Upper lobe of left lung (tissue), 6 donors: Measurements from ENCODE around the gene TAF4. TPM values are rescaled to one million over a fixed set of nuclear protein-coding genes. Genes with fewer than 3 reads are reported as not detected.

Source experiments
- ATAC-seq, 2 donors: fragments of 200-7000 bp; cut with Tn5 transposase; one replicate each; pipeline ENCODE4 v1.9.1; 2022; ENCODE audit warnings: mild to moderate bottlenecking in 2 of 2, moderate library complexity in 2 of 2; ENCODE audit not compliant: low FRiP score in 2 of 2
- DNase-seq, 2 donors: peaks; one replicate each; pipeline ENCODE4 v3.0.0-alpha.2; 2019 to 2020
- H3K27ac ChIP-seq, 4 donors: fragments of 200-600 bp; sonication (generic); one replicate each; pipeline ENCODE4 v1.5.1; 2016 to 2019
- H3K27me3 ChIP-seq, 4 donors: fragments of 200-600 bp; sonication (generic); one replicate each; pipeline ENCODE4 v1.5.1; 2017 to 2019
- H3K36me3 ChIP-seq, 4 donors: fragments of 200-600 bp; sonication (generic); one replicate each; pipeline ENCODE4 v1.5.1; 2016 to 2019
- H3K4me1 ChIP-seq, 4 donors: fragments of 200-600 bp; sonication (generic); one replicate each; pipeline ENCODE4 v1.5.1; 2018 to 2019
- H3K4me3 ChIP-seq, 4 donors: fragments of 200-600 bp; sonication (generic); one replicate each; pipeline ENCODE4 v1.5.1; 2017 to 2019; ENCODE audit warnings: mild to moderate bottlenecking in 2 of 4, moderate library complexity in 1 of 4
- H3K9me3 ChIP-seq, 4 donors: fragments of 200-600 bp; sonication (generic); one replicate each; pipeline ENCODE4 v1.5.1; 2018 to 2019
- EP300 ChIP-seq, 4 donors: sonication (generic); formaldehyde crosslinking; IDR thresholded peaks; one replicate each; pipeline ENCODE4 v1.5.1; 2017; ENCODE audit warnings: antibody characterized with exemption in 4 of 4, control low read depth in 2 of 4
- POLR2A ChIP-seq, 4 donors: fragments of 450-650 bp; IDR thresholded peaks; one replicate each; pipeline ENCODE4 v1.5.1; 2016 to 2017; ENCODE audit warnings: antibody characterized with exemption in 4 of 4, mild to moderate bottlenecking in 2 of 4
- POLR2AphosphoS5 ChIP-seq, 2 donors: sonication (generic); formaldehyde crosslinking; IDR thresholded peaks; one replicate each; pipeline ENCODE4 v1.5.1; 2017; ENCODE audit warnings: antibody characterized with exemption in 2 of 2
- WGBS, 2 donors: methylation state at CpG; one replicate each; pipeline ENCODE4 v1.1.5; 2017 to 2018; 5-methylcytosine and 5-hydroxymethylcytosine counted together
- small RNA-seq, 4 donors: library from RNA; depleted of rRNA; stranded (forward); fragments of <200 nt; gene quantifications; one replicate each; pipeline ENCODE3, GENCODE V24; 2016
- total RNA-seq, 6 donors: library from RNA; depleted of rRNA in 4 of 6; stranded (reverse); fragments of >200 nt in 4 of 6; gene quantifications; one replicate each; pipeline versions ENCODE4 v1.1.0 to v1.2.1, GENCODE V29; 2016 to 2021
- TF ChIP-seq, protein P1 (sequence below), 6 experiments: fragments of 450-650 bp in 4 of 6; fragments of 200-600 bp in 2 of 6; sonication (generic) in 2 of 6; IDR thresholded peaks; one replicate each; pipeline ENCODE4 v1.5.1; 2016 to 2019; ENCODE audit warnings: antibody characterized with exemption in 6 of 6
- donor health status: DM: no; HTN: no; CAD: no; lungs with moderate emphysema.
- donor health status: DM: no; HTN: yes; CAD: no; lungs with severe emphysema.

TAF4 gene
- total RNA-seq, 6 donors from 2014 or later, result 13.0 to 44.0 (median 20.7) TPM

DNA sequence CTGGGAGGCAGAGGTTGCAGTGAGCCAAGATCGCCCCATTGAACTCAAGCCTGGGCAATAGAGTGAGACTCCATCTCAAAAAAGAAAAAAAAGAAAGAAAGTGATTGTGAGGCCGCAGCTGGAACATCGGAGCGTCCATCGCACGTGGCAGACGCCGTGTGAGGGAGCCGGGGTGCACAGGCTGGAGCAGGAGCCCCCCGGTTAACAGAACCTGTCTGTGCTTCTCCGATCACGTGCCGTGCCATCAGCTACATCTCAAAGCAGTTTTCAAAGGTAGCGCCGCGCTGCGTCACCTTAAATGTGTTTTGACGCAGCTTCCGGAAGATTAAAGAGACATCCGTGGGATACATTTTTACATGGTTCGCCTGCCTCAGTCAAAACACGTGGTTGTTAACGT lies 138.9 kb downstream of the TAF4 start:
- no peaks in the 10 kb centered on the region for H3K36me3 ChIP-seq
- TF ChIP-seq, protein P1, sequence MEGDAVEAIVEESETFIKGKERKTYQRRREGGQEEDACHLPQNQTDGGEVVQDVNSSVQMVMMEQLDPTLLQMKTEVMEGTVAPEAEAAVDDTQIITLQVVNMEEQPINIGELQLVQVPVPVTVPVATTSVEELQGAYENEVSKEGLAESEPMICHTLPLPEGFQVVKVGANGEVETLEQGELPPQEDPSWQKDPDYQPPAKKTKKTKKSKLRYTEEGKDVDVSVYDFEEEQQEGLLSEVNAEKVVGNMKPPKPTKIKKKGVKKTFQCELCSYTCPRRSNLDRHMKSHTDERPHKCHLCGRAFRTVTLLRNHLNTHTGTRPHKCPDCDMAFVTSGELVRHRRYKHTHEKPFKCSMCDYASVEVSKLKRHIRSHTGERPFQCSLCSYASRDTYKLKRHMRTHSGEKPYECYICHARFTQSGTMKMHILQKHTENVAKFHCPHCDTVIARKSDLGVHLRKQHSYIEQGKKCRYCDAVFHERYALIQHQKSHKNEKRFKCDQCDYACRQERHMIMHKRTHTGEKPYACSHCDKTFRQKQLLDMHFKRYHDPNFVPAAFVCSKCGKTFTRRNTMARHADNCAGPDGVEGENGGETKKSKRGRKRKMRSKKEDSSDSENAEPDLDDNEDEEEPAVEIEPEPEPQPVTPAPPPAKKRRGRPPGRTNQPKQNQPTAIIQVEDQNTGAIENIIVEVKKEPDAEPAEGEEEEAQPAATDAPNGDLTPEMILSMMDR (IDR thresholded peaks at IDR 0.05), result no peak
- TF ChIP-seq POLR2AphosphoS5 (IDR thresholded peaks at IDR 0.05), result no peak
- no peak for TF ChIP-seq EP300 (IDR thresholded peaks at IDR 0.05)
- TF ChIP-seq POLR2A (IDR thresholded peaks at IDR 0.05), result no peak
- H3K27ac ChIP-seq, result no peak overlapping the region
- H3K9me3 ChIP-seq, result no peaks in the 10 kb centered on the region
- ATAC-seq, result no peak
- no peaks in the 10 kb centered on the region for H3K4me1 ChIP-seq
- no peak overlapping the region for H3K4me3 ChIP-seq
- H3K27me3 ChIP-seq, result peaks cover 0 to 4% (median 0%) of the 10 kb centered on the region in 4 donors
- 93 to 94% methylated on average over 22 to 23 of the region's 23 CpGs for WGBS, 2 donors
- no peak for DNase-seq

- DNase-seq (peak in 1 of 2 donors; percentile 53), ATAC-seq (no peak)
- Histone ChIP-seq H3K27ac (no peak overlapping the region), H3K4me3 (no peak overlapping the region), H3K27me3 (peaks cover 0 to 4% (median 0%) of the 10 kb centered on the region in 4 donors), H3K9me3 (no peaks in the 10 kb centered on the region), H3K4me1 (no peaks in the 10 kb centered on the region), H3K36me3 (no peaks in the 10 kb centered on the region)
- WGBS, 2 donors, result 87 to 88% methylated on average over 9 of the region's 14 CpGs
- TF ChIP-seq POLR2A (IDR thresholded peaks at IDR 0.05), result no peak
- TF ChIP-seq POLR2AphosphoS5 (IDR thresholded peaks at IDR 0.05), result no peak
Measured at GRCh38 chr20:61926253-61926613, 139.4 kb downstream of the TAF4 start.

GRCh38 chr20:61925555-61926252 lies 140.0 kb downstream of the TAF4 start:
- DNase-seq, result peak in 1 of 2 donors; percentile 45
- 75 to 83% methylated on average over 11 to 20 of the region's 21 CpGs for WGBS, 2 donors
- Histone ChIP-seq H3K4me1 (no peaks in the 10 kb centered on the region), H3K27me3 (peaks cover 0 to 4% (median 0%) of the 10 kb centered on the region in 4 donors), H3K9me3 (no peaks in the 10 kb centered on the region), H3K27ac (no peak overlapping the region), H3K4me3 (no peak overlapping the region), H3K36me3 (no peaks in the 10 kb centered on the region)
- TF ChIP-seq POLR2AphosphoS5 (IDR thresholded peaks at IDR 0.05) (no peak), POLR2A (IDR thresholded peaks at IDR 0.05) (no peak), EP300 (IDR thresholded peaks at IDR 0.05) (no peak)
- TF ChIP-seq, protein P1 (IDR thresholded peaks at IDR 0.05), result no peak
- peak in 1 of 2 donors; percentile 75 for ATAC-seq

DNA sequence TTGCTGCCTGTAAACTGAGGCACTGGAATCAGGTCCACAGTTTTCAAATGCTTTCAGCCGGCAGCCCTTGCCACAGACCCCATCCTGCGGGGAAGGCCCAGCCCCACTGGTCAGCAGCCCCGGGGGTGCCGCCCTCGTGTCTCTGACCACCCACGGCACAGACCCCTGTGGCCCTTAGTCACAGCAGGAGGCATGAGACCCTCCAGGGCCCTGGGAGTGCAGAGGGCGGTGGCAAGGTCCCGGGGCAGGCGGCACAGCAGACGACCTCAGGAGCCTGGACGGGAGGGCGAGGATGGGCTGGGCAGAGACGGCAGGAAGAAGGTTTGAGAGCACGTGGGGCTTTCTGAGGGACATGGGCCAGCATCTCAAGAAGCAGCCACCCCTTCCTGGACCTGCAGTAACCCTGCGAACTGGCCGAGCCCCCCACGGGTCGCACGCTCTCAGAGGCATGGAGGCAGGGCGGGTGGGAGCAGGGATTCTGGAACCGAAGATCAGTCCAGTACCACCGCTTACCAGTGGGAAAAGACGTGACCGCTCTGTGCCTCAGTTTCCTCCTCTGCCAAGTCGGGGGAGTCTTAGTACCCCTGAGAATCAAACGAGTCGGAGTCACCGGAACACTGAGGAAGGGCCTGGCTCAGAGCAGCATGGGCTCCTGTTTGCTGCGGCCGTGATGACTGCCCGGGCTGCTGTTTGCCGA lies 140.7 kb downstream of the TAF4 start:
- no peaks in the 10 kb centered on the region for H3K4me1 ChIP-seq
- H3K27ac ChIP-seq, result no peak overlapping the region
- no peak for ATAC-seq
- H3K27me3 ChIP-seq, result peaks cover 0 to 4% (median 0%) of the 10 kb centered on the region in 4 donors
- H3K4me3 ChIP-seq, result no peak overlapping the region
- no peaks in the 10 kb centered on the region for H3K36me3 ChIP-seq
- TF ChIP-seq POLR2AphosphoS5 (IDR thresholded peaks at IDR 0.05), result no peak
- no peaks in the 10 kb centered on the region for H3K9me3 ChIP-seq
- peak in 1 of 2 donors; percentile 72 for DNase-seq
- WGBS, 2 donors, result 87 to 90% methylated on average over 19 to 32 of the region's 32 CpGs

Small RNAs within 50 kb of the gene (small RNA-seq; reads per million reads assigned to genes)
- gene MIR3195, result 0 reads per million in 4 donors

Other genes with a start within 250 kb of the TAF4 start
- gene LSM14B, start 56.6 kb upstream of the TAF4 start, total RNA-seq, result 10 to 100 TPM; 27.8 to 46.3 (median 36.4) TPM
- gene PSMA7, start 77.5 kb upstream of the TAF4 start, total RNA-seq, result 100 to 1,000 TPM; 186 to 317 (median 240) TPM
- gene SS18L1, start 77.9 kb upstream of the TAF4 start, total RNA-seq, result 10 to 100 TPM; 12.2 to 70.8 (median 19.7) TPM
- gene MTG2, start 117.1 kb upstream of the TAF4 start, total RNA-seq, result 10 to 100 TPM; 28.3 to 42.3 (median 32.0) TPM
- not detected for gene HRH3, start 154.4 kb upstream of the TAF4 start, total RNA-seq
- 10 to 100 TPM; 35.7 to 65.0 (median 48.0) TPM for gene OSBPL2, start 172.6 kb upstream of the TAF4 start, total RNA-seq
- 100 to 1,000 TPM in 2 of 6 donors, 10 to 100 TPM in 4; 57.6 to 158 (median 91.6) TPM for gene ADRM1, start 237.1 kb upstream of the TAF4 start, total RNA-seq